ENCODE results near the gene KCMF1. TPM values are rescaled to one million over a fixed set of nuclear protein-coding genes. Genes with fewer than 3 reads are reported as not detected.

The KCMF1 gene
- total and polyA plus RNA-seq, 2 of the 13 experiments (the other 11 are each of a cell fraction or from before 2014, with no cell fraction given) = 62.1 to 116 TPM

DNA sequence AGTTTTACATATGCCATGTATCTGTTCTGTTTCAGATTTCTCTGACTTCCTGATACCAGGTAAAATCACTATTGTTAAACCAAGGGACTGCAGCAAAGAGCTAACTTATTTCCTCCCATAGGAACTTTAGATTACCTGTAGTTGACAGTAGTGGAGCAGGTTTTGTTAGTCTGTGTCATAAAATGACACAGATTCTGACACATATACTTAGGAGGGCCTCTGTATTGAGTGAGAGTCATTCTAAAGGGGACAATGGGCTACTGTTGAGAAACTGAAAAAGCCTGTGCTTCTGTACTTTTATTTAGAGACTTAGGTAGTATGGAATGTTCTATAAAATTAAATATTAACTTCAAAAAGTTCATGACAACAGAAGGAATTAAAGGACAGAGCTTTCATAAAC, 48.2 kb downstream of the KCMF1 start:
- FAIRE-seq = no peak
- peaks cover 18% of the 10 kb centered on the region for H3K4me1 ChIP-seq (ENCODE audit: insufficient read depth, low read length)
- ATAC-seq = peak; percentile 90

More for the DNA sequence above, 48.2 kb downstream of the KCMF1 start:
- peak overlapping the region; percentile 5 for H3K4me2 ChIP-seq (ENCODE audit: low read depth, low read length)
- peaks cover 58% of the 10 kb centered on the region for H4K20me1 ChIP-seq (ENCODE audit: insufficient read depth, low read length)
- 0 out of 2 replicates have a peak, but pooled peaks have one; percentile 36 for TF ChIP-seq ATF1 (CRISPR knock-in tag; IDR thresholded peaks at IDR 0.05)
- TF ChIP-seq SOX13 (IDR thresholded peaks at IDR 0.05) = no peak
- peak in 1 of 2 experiments; percentile 87; a peak in 2 of 4 replicates for TF ChIP-seq SOX13 (CRISPR knock-in tag; conservative IDR thresholded peaks at IDR 0.05 in 1 of 2, IDR thresholded peaks at IDR 0.05 in 1 of 2)
- TF ChIP-seq ASH2L (IDR thresholded peaks at IDR 0.05; ENCODE audit: insufficient read length, low read depth, low read length) = peak; percentile 18
- TF ChIP-seq ZNF12 (CRISPR knock-in tag; IDR thresholded peaks at IDR 0.05) = no peak
- TF ChIP-seq NBN (conservative IDR thresholded peaks at IDR 0.05) = no peak
- TF ChIP-seq, protein P1, sequence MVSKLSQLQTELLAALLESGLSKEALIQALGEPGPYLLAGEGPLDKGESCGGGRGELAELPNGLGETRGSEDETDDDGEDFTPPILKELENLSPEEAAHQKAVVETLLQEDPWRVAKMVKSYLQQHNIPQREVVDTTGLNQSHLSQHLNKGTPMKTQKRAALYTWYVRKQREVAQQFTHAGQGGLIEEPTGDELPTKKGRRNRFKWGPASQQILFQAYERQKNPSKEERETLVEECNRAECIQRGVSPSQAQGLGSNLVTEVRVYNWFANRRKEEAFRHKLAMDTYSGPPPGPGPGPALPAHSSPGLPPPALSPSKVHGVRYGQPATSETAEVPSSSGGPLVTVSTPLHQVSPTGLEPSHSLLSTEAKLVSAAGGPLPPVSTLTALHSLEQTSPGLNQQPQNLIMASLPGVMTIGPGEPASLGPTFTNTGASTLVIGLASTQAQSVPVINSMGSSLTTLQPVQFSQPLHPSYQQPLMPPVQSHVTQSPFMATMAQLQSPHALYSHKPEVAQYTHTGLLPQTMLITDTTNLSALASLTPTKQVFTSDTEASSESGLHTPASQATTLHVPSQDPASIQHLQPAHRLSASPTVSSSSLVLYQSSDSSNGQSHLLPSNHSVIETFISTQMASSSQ (IDR thresholded peaks at IDR 0.05; ENCODE audit: low read depth) = 0 out of 2 replicates have a peak, but pooled peaks have one; percentile 26
- TF ChIP-seq, protein P1 (CRISPR knock-in tag; IDR thresholded peaks at IDR 0.05; ENCODE audit: borderline replicate concordance) = no peak
- TF ChIP-seq, protein P2, sequence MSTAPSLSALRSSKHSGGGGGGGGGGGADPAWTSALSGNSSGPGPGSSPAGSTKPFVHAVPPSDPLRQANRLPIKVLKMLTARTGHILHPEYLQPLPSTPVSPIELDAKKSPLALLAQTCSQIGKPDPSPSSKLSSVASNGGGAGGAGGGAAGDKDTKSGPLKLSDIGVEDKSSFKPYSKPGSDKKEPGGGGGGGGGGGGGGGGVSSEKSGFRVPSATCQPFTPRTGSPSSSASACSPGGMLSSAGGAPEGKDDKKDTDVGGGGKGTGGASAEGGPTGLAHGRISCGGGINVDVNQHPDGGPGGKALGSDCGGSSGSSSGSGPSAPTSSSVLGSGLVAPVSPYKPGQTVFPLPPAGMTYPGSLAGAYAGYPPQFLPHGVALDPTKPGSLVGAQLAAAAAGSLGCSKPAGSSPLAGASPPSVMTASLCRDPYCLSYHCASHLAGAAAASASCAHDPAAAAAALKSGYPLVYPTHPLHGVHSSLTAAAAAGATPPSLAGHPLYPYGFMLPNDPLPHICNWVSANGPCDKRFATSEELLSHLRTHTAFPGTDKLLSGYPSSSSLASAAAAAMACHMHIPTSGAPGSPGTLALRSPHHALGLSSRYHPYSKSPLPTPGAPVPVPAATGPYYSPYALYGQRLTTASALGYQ (CRISPR knock-in tag; IDR thresholded peaks at IDR 0.05) = peak; percentile 47; the same call in 1 of the 2 replicates
- TF ChIP-seq TBX2 (CRISPR knock-in tag; IDR thresholded peaks at IDR 0.05; ENCODE audit: borderline replicate concordance) = 0 out of 2 replicates have a peak, but pooled peaks have one; percentile 20
- TF ChIP-seq SOX5 (CRISPR knock-in tag; IDR thresholded peaks at IDR 0.05; ENCODE audit: borderline replicate concordance) = peak; percentile 47; the same call in 1 of the 2 replicates
- peak; percentile 35; the same call in 1 of the 2 replicates for TF ChIP-seq SAP130 (CRISPR knock-in tag; IDR thresholded peaks at IDR 0.05; ENCODE audit: low read depth)
- TF ChIP-seq GATAD2A (CRISPR knock-in tag; IDR thresholded peaks at IDR 0.05) = no peak
- TF ChIP-seq SOX6 (IDR thresholded peaks at IDR 0.05) = no peak
- peak; percentile 41; the same call in 1 of the 2 replicates for TF ChIP-seq SOX6 (CRISPR knock-in tag; IDR thresholded peaks at IDR 0.05)
- peak; percentile 29; the same call in 1 of the 2 replicates for TF ChIP-seq HNRNPUL1 (IDR thresholded peaks at IDR 0.05; ENCODE audit: low read depth, low read length)
- peak; percentile 88 for DNase-seq (ENCODE audit: low spot score)
- no TSS peak for BruUV-seq (replicated peaks)
- in situ Hi-C loops (cut with HindIII; ENCODE audit: extremely low pct_ligation_motif_present, low pct_unique_long_range_greater_than_20kb) = no loop called here
- intact Hi-C loops (cut with micrococcal nuclease; ENCODE audit: unreplicated experiment) = no loop called here
- no peak overlapping the region for H3K9ac ChIP-seq (ENCODE audit: insufficient read depth, low read depth, low read length)
- no peaks in the 10 kb centered on the region for H3K27me3 ChIP-seq (ENCODE audit: control insufficient read depth in 1 of 2, insufficient read depth in 2 of 2, low read length in 2 of 2)
- H3K4me3 ChIP-seq (replicated peaks in 1 of 3; ENCODE audit: insufficient read depth in 1 of 3, low read depth in 2 of 3, low read length in 3 of 3) = no peak overlapping the region
- peak overlapping the region; percentile 45 for H3K27ac ChIP-seq (ENCODE audit: extremely low read length, insufficient read depth, low read length)
- H3K79me2 ChIP-seq (ENCODE audit: insufficient read depth, low read length) = peaks cover 80% of the 10 kb centered on the region
- peaks cover 0 to 4% of the 10 kb centered on the region in 2 experiments; a peak in 2 of 5 replicates for H3K36me3 ChIP-seq (replicated peaks in 1 of 2; ENCODE audit: control insufficient read depth in 1 of 2, insufficient read depth in 2 of 2, low read length in 2 of 2)
- H3K9me3 ChIP-seq (ENCODE audit: low read length) = no peaks in the 10 kb centered on the region
- ChIA-PET CTCF (ENCODE audit: low intra/inter-chr PET ratio, low total read pairs) (interaction anchor here (1.0 kb wide), 1 partner anchor 94 kb away, joined by 4 read pairs; no protein-coding TSS in a partner anchor), POLR2A (no interaction called here)
- H2AFZ ChIP-seq (ENCODE audit: low read length) = no peak overlapping the region
